HG03460 (cell line): ENCODE measurements around the gene PHB1.

Experiments used
- ATAC-seq: cut with Tn5 transposase; IDR thresholded peaks from one replicate; pipeline ENCODE4 v1.9.1; 2021; ENCODE audit not compliant: unreplicated experiment

Gene PHB1

GRCh38 chr17:49357516-49357915 lies 57.2 kb downstream of the PHB1 start:
- ATAC-seq = no peak

- ATAC-seq = no peak
These were observed 58.4 kb downstream of the PHB1 start for GRCh38 chr17:49356320-49356719.
